Memory B cell (primary cell): ENCODE data around the gene C11orf65.

Experiments
- ATAC-seq: fragments of 150-1000 bp; cut with Tn5 transposase; 2 replicates; pipeline ENCODE4 v1.10.0; 2021; ENCODE audit warnings: low read depth, mild to moderate bottlenecking, moderate library complexity
- DNase-seq, 2 donors: peaks; one replicate each; pipeline ENCODE4 v3.0.0; 2022; ENCODE audit warnings: low spot score in 2 of 2
- H3K27ac Mint-ChIP-seq: one replicate; pipeline ENCODE4 v1.8.0; 2022; ENCODE audit warnings: mild to moderate bottlenecking, moderate library complexity, mixed read lengths
- H3K27me3 Mint-ChIP-seq: one replicate; pipeline ENCODE4 v1.8.0; 2022; ENCODE audit warnings: mixed read lengths
- H3K36me3 Mint-ChIP-seq: one replicate; pipeline ENCODE4 v1.8.0; 2022; ENCODE audit warnings: mild to moderate bottlenecking, mixed read lengths
- H3K4me1 Mint-ChIP-seq: one replicate; pipeline ENCODE4 v1.8.0; 2022; ENCODE audit warnings: mixed read lengths
- H3K4me3 Mint-ChIP-seq: one replicate; pipeline ENCODE4 v1.8.0; 2022; ENCODE audit warnings: mild to moderate bottlenecking, moderate library complexity, mixed read lengths
- H3K9me3 Mint-ChIP-seq: one replicate; pipeline ENCODE4 v1.8.0; 2022; ENCODE audit warnings: mixed read lengths

The C11orf65 gene, protein sequence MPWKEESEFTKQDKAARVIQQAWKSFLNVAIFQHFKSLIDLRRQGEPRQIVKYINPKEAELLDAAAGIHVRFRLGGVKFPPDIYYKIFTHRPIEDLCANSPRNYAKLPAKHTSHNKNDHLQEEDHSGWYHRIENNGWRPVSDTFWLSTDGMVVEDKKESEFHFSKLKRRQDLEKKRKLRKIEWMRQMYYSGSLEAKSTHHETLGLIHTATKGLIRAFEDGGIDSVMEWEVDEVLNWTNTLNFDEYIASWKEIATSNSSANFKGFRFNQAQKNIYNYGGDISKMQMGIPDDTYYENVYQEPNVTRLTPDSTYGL

DNA sequence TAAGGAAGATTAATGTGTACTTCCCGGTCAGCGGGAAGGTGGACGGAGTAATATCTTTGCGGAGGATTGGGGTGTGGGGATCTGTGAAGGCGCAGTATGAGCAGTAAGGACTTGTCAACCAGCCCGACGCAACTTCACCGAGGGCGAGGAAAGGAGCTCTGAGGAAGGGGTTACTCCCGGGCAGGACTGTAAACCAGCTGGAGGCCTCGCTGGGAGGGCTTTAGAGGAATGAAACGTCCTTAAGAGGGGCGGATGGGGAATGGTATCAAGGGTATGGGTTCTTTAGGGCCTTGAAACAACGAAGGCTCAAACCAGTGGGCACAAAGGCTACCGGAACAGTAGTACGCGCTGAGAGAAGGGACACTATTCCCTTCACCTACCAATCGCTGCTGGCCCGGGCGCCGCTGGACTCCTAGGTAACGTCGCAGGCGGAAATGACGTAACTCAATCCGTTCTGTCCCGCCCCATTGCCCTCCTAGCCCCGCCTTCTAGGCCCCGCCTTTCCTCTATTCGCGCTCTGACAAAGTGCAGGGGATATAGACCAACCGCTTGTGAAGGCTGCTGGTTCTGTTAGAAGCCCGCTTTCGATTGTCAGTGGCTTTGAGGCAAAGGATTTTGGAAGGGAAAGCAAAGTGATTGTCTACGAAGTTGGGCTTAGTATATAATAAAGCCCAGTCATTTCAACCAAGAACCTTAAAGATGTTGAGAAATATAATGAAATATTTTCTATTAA is at the start of gene C11orf65:
TSS of gene C11orf65 (minus strand) at position 439 of the 733 bp plus-strand sequence. CDS start 5,970 bp downstream, outside the sequence.
- Mint-ChIP-seq H3K4me3 (peak within 1 kb of the TSS; percentile 98), H3K27me3 (no peaks in the 10 kb centered on the region), H3K4me1 (peaks cover 2% of the 10 kb centered on the region), H3K36me3 (no peaks in the 10 kb centered on the region), H3K27ac (peak within 1 kb of the TSS; percentile 99), H3K9me3 (no peaks in the 10 kb centered on the region)
- ATAC-seq = peak; percentile 94
- DNase-seq = peak; percentile 91 to 96

DNA sequence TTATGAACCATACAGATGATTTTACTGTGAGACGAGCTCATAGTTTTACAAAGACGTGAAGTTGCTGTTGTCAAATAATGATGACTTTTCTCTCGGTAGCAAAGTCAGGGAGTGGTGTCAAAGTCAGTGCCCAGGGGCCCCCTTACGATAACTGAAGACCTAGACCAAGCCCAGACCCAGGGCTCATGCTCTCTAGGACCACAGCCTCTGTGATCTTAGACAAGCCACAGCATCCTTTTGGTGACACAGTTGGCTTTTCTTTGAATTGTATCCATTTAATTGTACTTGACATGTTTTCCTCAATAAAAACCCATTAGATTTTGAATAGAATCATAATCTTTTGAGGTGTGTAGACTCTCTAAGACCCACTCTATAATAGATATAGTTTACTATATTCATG is 48.8 kb upstream of the C11orf65 start:
- ATAC-seq = no peak
- Mint-ChIP-seq H3K36me3 (no peaks in the 10 kb centered on the region), H3K4me3 (no peak overlapping the region), H3K4me1 (no peaks in the 10 kb centered on the region), H3K27me3 (peaks cover 14% of the 10 kb centered on the region), H3K27ac (no peak overlapping the region), H3K9me3 (no peaks in the 10 kb centered on the region)
- DNase-seq = no peak

DNA sequence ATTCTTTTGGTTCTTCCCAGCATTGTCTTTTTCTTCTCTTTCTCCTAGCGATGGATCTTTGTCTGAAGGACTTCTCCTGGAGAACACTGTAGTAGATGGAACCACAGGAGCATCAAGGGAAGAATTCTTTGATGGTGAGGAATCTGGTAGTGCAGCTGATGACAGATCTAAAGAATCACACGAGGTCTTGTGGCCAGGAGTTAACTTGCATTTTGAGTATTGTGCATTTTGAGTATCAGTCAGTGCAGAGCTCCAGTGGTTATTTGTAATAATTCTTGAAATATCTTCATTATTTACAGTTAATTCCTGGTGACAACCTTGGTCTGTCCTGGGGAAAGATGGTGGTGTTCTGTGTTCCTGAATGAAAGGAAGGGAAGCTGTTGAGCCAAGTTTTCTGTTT is 45.4 kb upstream of the C11orf65 start:
- no peaks in the 10 kb centered on the region for H3K4me1 Mint-ChIP-seq
- no peak for ATAC-seq
- peaks cover 18% of the 10 kb centered on the region for H3K27me3 Mint-ChIP-seq
- no peaks in the 10 kb centered on the region for H3K36me3 Mint-ChIP-seq
- H3K9me3 Mint-ChIP-seq = no peaks in the 10 kb centered on the region
- DNase-seq = no peak
- H3K27ac Mint-ChIP-seq = no peak overlapping the region
- no peak overlapping the region for H3K4me3 Mint-ChIP-seq

DNA sequence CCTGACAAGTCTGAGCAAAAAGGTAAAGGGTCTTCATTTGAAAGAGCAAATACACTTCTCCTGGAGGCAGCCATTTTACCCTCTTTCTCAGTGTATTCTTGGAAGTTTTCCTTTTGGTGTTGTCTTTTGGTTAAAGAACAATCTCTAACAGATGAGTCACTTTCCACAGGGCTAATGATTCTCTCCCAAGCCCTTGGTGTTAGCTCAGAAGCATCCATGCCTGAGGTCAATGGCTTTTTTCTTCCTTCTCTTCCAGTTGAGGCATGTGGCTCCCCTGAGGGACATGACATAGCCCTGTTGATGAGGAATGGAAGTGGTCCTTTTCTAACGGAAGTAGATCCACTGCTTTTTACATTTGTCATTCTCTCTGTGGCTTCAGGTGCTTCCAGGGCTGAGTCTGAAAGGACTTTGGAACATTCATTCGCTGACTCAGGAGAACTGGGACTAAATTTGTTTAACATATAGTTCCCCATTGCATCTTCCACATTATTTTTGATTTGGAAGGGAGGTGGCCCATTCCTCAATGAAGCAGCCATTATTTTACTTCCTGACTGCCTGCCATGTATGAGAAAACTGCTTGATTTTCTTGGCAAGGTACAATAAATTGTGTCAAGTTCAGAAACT is 44.6 kb upstream of the C11orf65 start:
- Mint-ChIP-seq H3K27ac (no peak overlapping the region), H3K4me1 (no peaks in the 10 kb centered on the region), H3K36me3 (no peaks in the 10 kb centered on the region), H3K9me3 (no peaks in the 10 kb centered on the region), H3K27me3 (peaks cover 18% of the 10 kb centered on the region), H3K4me3 (no peak overlapping the region)
- DNase-seq (no peak), ATAC-seq (no peak)

DNA sequence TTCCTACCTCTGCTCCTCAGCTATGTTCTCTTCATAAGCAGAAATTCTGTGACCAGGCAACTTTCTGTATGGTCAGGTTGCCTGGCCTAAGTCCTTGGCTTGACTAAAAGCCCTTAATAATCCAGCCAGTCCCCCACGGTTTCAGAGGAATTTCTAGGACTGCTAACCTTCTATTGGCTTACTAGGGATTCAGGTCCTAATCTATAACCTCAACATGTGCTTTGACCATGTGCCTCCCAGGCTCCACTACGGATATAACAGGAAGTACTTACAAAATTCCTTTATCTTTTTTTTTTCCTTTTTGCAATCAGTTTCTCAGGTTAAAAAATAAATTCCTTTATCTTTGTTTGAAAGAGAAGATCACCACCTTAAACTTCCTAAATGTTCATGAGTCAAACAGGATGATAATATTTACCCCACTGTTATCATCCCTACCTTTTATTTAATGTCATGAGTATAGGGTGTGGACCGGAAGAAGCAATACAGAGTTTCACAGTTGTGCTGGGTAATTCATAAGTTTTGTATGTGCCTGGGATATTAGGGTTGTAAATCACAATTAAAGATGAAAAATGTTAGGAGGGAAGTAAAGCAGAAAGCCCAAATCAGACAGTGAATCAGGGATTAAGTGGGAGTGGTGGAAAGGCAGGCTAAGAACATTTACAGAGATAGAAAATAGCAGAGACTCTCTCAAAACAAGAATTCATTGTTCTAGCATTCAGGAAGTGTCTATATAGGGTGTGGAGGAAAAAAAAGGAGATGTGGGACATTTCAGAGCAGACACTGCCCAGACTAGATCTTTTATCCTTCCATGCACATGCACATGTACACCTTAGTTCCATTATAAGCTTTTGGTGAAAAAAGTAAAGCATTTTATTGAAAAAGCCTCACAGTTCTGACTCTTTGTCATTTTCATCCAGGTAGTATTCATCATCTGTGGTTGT is 41.6 kb upstream of the C11orf65 start:
- Mint-ChIP-seq H3K27ac (no peak overlapping the region), H3K4me3 (no peak overlapping the region), H3K27me3 (peaks cover 15% of the 10 kb centered on the region), H3K9me3 (no peaks in the 10 kb centered on the region), H3K4me1 (no peaks in the 10 kb centered on the region), H3K36me3 (no peaks in the 10 kb centered on the region)
- ATAC-seq (no peak), DNase-seq (no peak)

DNA sequence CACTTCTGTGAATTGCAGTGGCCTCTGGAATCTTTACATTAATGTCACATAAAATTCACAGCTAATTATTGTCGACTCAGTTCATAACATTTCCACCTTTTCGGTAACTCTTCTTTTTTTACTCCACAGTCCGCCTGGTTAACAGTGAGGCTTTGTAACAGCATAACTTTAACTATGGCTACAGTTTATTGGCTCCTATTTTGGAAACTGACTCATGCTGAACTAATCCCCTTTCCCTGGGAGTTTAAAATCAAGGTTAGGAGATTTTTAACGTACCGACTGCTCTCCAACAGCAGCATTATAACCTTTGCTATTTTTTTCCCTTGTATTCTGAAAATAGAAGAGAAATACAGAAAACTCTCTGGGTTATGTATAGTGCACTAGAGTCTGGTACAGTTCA is 34.1 kb upstream of the C11orf65 start:
- Mint-ChIP-seq H3K9me3 (no peaks in the 10 kb centered on the region), H3K4me3 (no peak overlapping the region), H3K27ac (no peak overlapping the region), H3K36me3 (no peaks in the 10 kb centered on the region), H3K27me3 (peaks cover 1% of the 10 kb centered on the region), H3K4me1 (peaks cover 12% of the 10 kb centered on the region)
- no peak for ATAC-seq
- DNase-seq = no peak

DNA sequence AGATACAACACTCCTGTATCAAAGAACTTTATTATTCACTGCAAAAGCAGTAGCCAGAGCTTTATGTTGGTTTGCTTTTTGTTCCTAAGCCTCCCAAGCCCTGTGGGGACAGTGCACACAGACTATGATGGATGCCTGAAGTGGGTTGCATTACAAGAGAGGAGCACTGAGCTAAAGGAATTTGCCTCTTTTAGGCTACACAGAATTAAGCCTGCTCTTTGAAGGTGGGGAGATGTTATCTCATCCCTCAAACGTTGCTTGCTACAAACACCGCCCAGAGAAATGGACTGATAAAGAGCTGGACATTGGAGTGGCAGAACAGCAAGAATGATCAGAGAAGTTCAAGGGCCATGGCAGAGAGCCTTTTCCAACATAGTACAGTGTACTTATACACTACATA is 33.4 kb upstream of the C11orf65 start:
- H3K4me1 Mint-ChIP-seq = peaks cover 12% of the 10 kb centered on the region
- H3K4me3 Mint-ChIP-seq = no peak overlapping the region
- ATAC-seq = no peak
- H3K9me3 Mint-ChIP-seq = no peaks in the 10 kb centered on the region
- no peak overlapping the region for H3K27ac Mint-ChIP-seq
- no peaks in the 10 kb centered on the region for H3K36me3 Mint-ChIP-seq
- no peaks in the 10 kb centered on the region for H3K27me3 Mint-ChIP-seq
- no peak for DNase-seq

DNA sequence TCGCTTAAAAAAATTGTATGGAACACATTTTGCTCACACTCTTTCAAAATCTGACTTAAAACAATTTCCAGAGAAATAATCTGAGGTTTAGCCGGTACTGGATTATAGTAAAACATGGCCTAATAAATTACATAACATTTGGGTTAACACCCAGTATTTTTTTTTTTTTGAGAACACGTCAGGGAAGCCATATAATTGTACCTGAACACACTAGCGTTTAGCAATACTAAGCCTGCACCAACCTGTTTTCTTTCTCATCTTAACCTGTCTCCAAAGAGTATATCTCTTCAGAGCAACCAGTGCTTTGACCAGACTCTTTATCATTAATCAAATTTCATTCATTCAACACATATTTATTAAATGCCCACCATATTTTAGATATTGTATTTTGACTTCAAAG is 32.8 kb upstream of the C11orf65 start:
- H3K9me3 Mint-ChIP-seq = no peaks in the 10 kb centered on the region
- H3K4me1 Mint-ChIP-seq = peaks cover 12% of the 10 kb centered on the region
- no peak overlapping the region for H3K4me3 Mint-ChIP-seq
- ATAC-seq (no peak), DNase-seq (no peak)
- H3K27me3 Mint-ChIP-seq = no peaks in the 10 kb centered on the region
- H3K27ac Mint-ChIP-seq = no peak overlapping the region
- H3K36me3 Mint-ChIP-seq = no peaks in the 10 kb centered on the region

DNA sequence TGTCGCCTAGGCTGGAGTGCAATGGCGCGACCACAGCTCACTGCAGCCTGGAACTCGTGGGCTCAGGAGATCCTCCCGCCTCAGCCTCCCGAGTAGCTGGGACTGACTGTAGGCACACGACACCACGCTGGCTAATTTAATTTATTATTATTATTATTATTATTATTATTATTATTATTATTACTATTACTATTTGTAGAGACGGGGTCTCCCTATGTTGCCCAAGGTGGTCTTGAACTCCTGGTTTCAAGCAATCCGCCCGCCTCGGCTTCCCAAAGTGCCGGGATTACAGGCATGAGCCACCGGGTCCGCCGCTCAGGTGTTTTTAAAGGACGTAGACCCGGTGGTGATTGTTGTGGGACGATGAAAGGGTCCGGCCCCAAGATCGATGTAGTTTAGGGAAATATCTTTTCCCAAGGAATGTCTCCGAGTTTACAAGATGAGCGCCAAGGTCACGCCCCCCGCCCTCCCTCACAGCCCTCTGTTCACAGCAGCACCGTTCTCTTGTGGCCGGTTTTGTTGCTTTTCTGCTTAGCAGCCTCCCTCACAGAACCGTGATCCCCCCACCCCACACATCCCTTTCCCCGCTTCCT is 31.6 kb upstream of the C11orf65 start:
- DNase-seq (no peak), ATAC-seq (no peak)
- H3K4me1 Mint-ChIP-seq = peaks cover 12% of the 10 kb centered on the region
- peak overlapping the region; percentile 90 for H3K27ac Mint-ChIP-seq
- no peaks in the 10 kb centered on the region for H3K36me3 Mint-ChIP-seq
- peak overlapping the region; percentile 86 for H3K4me3 Mint-ChIP-seq
- no peaks in the 10 kb centered on the region for H3K9me3 Mint-ChIP-seq
- no peaks in the 10 kb centered on the region for H3K27me3 Mint-ChIP-seq

DNA sequence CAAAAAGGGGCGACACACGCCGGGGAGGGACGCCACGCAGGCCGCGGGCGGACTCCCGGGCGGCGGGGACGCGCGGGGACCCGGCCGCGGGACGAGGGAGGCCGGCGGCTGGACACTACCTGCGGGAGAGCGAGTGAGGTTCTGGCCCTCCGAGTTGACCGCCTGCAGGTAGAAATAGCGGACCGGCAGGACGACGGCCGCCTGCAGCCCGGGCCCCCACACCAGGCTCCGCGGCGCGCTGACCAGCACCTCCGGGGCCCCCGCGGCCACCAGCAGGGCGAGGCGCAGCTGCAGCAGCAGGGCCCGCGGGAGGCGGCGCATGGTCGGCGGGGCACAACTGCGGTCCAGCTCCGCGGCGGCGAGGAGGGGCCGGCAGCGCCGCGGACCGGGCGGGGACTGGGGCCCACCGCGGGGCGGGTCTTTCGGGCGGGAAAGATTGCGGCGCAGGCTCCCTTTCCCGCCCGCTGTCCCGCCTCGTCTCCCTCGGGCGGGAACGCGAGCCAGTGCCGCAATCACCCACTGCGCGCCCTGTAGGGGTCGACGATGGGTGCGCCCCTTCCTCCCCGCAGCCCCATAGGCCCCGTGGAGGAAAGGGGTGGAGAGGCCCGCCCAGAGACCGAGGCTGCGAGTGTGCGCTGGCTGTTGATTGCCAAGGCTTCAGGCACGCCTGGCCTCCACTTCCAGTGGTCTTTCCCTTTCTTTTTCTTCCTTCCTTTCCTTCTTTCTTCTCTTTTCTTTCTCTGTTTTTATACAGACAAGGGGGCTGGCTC is 30.9 kb upstream of the C11orf65 start, which contains the start of gene POGLUT3:
TSS of gene POGLUT3 (minus strand) at position 339 of the 770 bp plus-strand sequence. CDS start at position 321, 18 bp downstream.
- DNase-seq (peak; percentile 11 to 33), ATAC-seq (peak; percentile 48)
- H3K27me3 Mint-ChIP-seq = no peaks in the 10 kb centered on the region
- no peaks in the 10 kb centered on the region for H3K9me3 Mint-ChIP-seq
- peak within 1 kb of the TSS; percentile 98 for H3K4me3 Mint-ChIP-seq
- no peaks in the 10 kb centered on the region for H3K36me3 Mint-ChIP-seq
- H3K4me1 Mint-ChIP-seq = peaks cover 12% of the 10 kb centered on the region
- peak within 1 kb of the TSS; percentile 93 for H3K27ac Mint-ChIP-seq

DNA sequence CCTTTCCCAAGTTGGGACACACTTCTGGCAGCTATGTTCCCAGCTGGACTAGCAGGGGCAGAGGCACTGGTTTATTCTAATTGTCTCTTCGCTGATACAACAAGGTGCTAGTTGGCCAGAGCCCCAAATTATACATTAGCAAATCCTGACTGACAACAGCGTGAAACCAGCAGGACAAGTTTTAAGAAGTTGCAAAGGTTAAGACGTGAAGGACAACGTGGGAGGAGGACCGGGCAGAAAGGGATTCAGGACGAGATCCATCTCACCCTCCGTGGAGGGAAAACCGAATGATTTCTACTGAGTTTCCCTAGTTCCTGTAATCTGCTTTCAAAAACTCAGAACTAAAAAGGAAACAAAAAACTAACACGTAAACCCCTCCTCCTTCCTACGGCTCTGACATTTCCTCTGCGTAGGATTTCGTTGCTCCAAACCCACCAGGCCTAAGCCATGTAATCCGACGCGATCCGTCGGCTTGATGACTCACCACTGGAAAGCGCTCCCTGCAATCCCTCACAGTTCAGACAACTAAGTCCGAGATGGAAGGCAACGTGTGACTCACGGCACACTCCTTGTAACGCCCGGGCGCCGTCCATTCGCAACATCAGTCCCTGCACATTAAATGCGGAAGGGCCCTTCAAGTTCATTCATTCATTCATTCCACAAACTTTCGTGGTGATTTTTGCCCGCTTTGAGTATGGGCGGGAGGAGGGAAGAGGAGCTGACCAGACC is 30.2 kb upstream of the C11orf65 start:
- H3K36me3 Mint-ChIP-seq = no peaks in the 10 kb centered on the region
- peaks cover 12% of the 10 kb centered on the region for H3K4me1 Mint-ChIP-seq
- peak overlapping the region; percentile 98 for H3K4me3 Mint-ChIP-seq
- H3K27me3 Mint-ChIP-seq = no peaks in the 10 kb centered on the region
- DNase-seq (peak; percentile 34 to 44), ATAC-seq (peak; percentile 72)
- H3K9me3 Mint-ChIP-seq = no peaks in the 10 kb centered on the region
- H3K27ac Mint-ChIP-seq = peak overlapping the region; percentile 93

DNA sequence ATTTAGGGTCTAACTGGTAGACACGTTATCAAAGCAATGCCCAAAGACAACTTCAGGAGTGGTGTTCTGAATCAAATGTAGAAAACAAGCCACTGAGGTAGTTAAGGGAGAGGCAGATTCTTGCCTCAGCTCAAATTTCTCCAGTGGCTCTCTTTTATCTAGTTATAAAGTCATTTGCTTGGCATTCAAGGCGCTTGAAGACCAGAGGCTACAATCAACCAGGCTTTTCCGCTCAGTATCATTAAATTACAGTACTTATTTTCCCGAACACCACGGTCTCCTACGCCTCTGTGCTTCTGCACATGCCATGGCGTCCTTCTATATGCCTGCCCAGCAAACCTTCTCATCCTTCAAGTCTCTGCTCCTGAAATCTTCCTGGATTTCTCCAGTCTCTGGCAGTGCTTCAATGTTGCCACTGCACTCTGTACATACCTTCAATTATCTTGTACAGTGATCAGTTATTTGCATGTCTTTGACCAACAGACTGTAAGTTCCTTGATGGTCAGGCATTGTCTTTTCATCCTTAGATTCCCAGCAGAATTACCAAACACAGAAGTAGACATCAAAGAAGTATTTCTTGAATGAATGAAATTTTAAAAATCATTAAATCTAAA is 29.4 kb upstream of the C11orf65 start:
- no peaks in the 10 kb centered on the region for H3K27me3 Mint-ChIP-seq

More for the DNA sequence above, 29.4 kb upstream of the C11orf65 start:
- Mint-ChIP-seq H3K9me3 (no peaks in the 10 kb centered on the region), H3K4me1 (peaks cover 12% of the 10 kb centered on the region), H3K36me3 (peaks cover under 1% of the 10 kb centered on the region), H3K27ac (peak overlapping the region; percentile 93), H3K4me3 (no peak overlapping the region)
- DNase-seq (no peak), ATAC-seq (no peak)
